Effector memory CD4-positive, alpha-beta T cell (primary cell): ENCODE data around the gene LTA4H.

Source experiments
- DNase-seq, 3 donors: peaks; one replicate each; pipeline ENCODE4 v3.0.0-alpha.2; 2020
- H3K27ac ChIP-seq: 2 replicates; pipeline ENCODE4 v1.7.0; 2013; ENCODE audit warnings: mild to moderate bottlenecking, low read length, moderate library complexity; ENCODE audit not compliant: insufficient read depth, poor library complexity, severe bottlenecking
- H3K27me3 ChIP-seq: replicated peaks from 2 replicates; pipeline ENCODE4 v1.7.0; 2013; ENCODE audit warnings: mild to moderate bottlenecking, low read length; ENCODE audit not compliant: insufficient read depth, control insufficient read depth, poor library complexity, severe bottlenecking
- H3K36me3 ChIP-seq: 2 replicates; pipeline ENCODE4 v1.7.0; 2013; ENCODE audit warnings: mild to moderate bottlenecking, low read length, moderate library complexity; ENCODE audit not compliant: control insufficient read depth, insufficient read depth
- H3K4me1 ChIP-seq: 2 replicates; pipeline ENCODE4 v1.7.0; 2013; ENCODE audit warnings: low read length, mild to moderate bottlenecking; ENCODE audit not compliant: control insufficient read depth, insufficient read depth, poor library complexity, severe bottlenecking
- H3K4me3 ChIP-seq: 2 replicates; pipeline ENCODE4 v1.7.0; 2013; ENCODE audit warnings: low read length, low read depth, mild to moderate bottlenecking; ENCODE audit not compliant: insufficient read depth, poor library complexity, severe bottlenecking
- H3K9me3 ChIP-seq: 2 replicates; pipeline ENCODE4 v1.7.0; 2013; ENCODE audit warnings: mild to moderate bottlenecking, low read length, moderate library complexity; ENCODE audit not compliant: control insufficient read depth

LTA4H gene

DNA sequence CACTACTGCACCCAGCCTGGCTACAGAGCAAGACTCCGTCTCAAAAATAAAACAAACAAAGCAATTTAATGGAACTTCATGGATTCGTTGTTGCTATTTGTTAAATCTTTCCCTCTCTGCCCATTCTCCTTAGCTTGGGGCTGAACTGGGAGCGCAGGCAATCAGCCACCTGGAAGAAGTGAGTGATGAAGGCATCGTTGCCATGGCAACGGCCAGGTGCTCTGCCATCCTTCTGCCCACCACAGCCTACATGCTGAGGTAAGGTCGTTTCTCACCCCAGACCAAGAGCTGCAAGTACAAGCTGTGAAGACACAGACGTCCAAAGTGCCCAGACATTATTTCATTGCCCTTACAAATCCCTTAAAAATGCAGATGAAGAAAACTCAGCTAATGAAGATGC is 73.2 kb downstream of the LTA4H start:
- H3K4me1 ChIP-seq: no peaks in the 10 kb centered on the region

DNA sequence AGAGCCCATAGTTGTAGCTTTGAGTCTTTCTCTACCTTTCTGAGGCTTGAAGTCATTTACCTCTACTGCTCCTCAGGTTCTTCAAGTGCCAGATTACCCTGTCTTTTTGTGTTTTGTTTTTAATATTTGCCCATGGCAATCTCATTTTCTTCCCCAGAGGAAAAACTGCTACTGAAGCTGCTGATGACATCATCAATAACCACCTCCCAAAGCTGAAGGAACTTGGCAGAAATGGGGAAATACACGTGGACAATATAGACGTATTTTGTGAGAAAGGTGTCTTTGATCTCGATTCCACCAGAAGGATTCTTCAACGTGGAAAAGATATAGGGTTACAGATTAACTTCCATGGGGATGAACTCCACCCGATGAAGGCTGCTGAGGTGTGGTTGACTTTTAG is 75.1 kb downstream of the LTA4H start:
- Histone ChIP-seq H3K27me3 (no peaks in the 10 kb centered on the region), H3K4me1 (no peaks in the 10 kb centered on the region), H3K36me3 (no peaks in the 10 kb centered on the region), H3K27ac (no peak overlapping the region), H3K9me3 (no peaks in the 10 kb centered on the region), H3K4me3 (no peak overlapping the region)
- DNase-seq: no peak

More for the DNA sequence above, 73.2 kb downstream of the LTA4H start:
- H3K27ac ChIP-seq: no peak overlapping the region
- no peaks in the 10 kb centered on the region for H3K36me3 ChIP-seq
- no peak for DNase-seq
- H3K9me3 ChIP-seq: no peaks in the 10 kb centered on the region
- H3K27me3 ChIP-seq: no peaks in the 10 kb centered on the region
- H3K4me3 ChIP-seq: no peak overlapping the region

DNA sequence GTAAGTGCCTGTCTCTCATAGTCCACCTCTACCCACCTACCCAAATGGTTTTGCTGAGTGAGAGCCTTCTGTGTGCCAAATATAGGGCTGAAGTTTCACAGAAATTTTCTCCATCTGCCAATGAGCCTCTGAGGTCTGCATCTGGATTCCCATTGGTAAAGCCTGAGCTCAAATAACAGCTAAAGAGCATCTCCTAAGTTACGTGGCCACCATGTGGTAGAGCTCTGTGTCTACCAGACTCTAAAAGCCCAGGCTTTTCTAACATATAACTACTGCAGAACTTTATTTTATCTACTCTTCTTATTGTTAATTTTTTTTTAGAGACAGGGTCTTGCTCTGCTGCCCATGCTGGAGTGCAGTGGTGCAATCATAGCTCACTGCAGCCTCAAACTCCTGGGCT is 76.3 kb downstream of the LTA4H start:
- H3K36me3 ChIP-seq: no peaks in the 10 kb centered on the region
- DNase-seq: no peak

DNA sequence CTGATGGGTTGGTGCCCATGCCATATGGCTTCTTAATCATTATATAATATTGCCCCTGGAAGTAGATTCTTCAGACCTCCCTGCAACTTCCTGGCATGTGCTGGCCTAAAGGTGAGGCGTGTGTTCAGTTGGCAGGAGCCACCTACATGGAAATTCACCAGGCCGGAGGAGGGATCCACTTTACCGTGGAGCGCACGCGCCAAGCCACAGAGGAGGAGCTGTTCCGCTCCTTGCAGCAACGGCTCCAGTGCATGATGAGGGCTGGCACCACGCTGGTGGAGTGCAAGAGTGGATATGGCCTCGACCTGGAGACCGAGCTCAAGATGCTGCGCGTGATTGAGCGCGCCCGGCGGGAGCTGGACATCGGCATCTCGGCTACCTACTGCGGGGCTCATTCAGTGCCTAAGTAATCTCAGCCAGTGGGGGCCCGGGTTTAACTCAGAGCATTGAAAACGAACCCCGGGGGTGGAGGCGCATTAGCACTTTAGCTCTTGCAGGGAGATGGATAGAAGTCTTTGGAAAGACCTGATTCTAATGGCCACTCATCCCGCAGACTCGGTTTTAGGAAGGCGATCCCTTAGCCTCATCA is 78.7 kb downstream of the LTA4H start:
- no peak for DNase-seq
- no peak overlapping the region for H3K27ac ChIP-seq
- H3K4me1 ChIP-seq: no peaks in the 10 kb centered on the region
- H3K4me3 ChIP-seq: no peak overlapping the region
- no peaks in the 10 kb centered on the region for H3K36me3 ChIP-seq
- H3K27me3 ChIP-seq: no peaks in the 10 kb centered on the region
- H3K9me3 ChIP-seq: no peaks in the 10 kb centered on the region

More for the DNA sequence above, 76.3 kb downstream of the LTA4H start:
- Histone ChIP-seq H3K4me3 (no peak overlapping the region), H3K27ac (no peak overlapping the region), H3K4me1 (no peaks in the 10 kb centered on the region), H3K9me3 (no peaks in the 10 kb centered on the region), H3K27me3 (no peaks in the 10 kb centered on the region)

DNA sequence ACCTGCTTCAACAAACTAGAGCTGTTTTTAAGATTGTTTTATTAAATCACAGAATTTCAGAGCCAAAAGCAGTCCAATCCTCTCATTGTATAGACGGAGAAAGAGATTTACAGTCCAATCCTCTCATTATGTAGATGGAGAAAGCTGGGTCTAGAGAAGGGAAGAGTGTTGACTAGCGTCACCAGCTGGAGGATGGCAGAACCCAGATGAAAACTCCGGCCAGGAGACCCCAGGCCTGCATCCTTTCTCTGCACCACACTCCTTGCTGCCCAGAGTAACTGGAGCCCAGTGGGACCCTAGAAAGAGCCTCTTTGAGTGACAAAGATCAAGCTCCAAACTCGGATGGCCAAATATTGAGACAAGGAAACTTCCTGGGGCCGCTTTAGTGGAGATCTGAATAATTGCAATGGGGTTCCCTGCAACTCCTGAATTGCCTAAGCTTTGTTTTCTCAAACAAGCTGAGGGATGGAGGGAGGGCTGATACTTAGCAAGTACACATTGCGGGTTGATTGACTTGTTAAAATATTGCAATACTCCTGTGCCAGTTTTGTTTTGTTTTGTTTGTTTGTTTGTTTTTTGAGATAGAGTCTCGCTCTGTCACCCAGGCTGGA is 79.7 kb downstream of the LTA4H start:
- Histone ChIP-seq H3K27ac (no peak overlapping the region), H3K4me1 (no peaks in the 10 kb centered on the region), H3K9me3 (no peaks in the 10 kb centered on the region), H3K4me3 (no peak overlapping the region), H3K36me3 (no peaks in the 10 kb centered on the region), H3K27me3 (no peaks in the 10 kb centered on the region)
- DNase-seq: no peak

DNA sequence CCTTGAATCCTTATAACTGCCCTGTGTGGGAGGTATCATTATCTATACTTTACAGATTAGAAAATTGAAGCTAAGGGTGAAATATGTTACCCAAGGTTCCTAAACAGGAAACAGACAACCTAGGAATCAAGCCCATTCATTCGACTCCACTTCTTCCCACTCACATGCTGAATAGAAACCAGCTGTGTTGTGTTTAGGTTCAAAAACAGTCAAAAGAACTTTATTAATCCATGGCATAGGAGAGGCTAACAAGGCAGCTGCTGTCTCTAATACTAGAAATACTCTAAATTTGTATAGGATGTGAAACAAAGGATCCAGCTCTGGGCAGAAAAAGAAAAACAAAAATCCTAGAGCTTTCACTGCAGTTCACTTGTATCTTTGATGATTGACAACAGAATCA is 82.4 kb downstream of the LTA4H start:
- Histone ChIP-seq H3K27ac (no peak overlapping the region), H3K9me3 (no peaks in the 10 kb centered on the region), H3K27me3 (no peaks in the 10 kb centered on the region), H3K4me1 (no peaks in the 10 kb centered on the region), H3K4me3 (no peak overlapping the region), H3K36me3 (no peaks in the 10 kb centered on the region)
- no peak for DNase-seq

DNA sequence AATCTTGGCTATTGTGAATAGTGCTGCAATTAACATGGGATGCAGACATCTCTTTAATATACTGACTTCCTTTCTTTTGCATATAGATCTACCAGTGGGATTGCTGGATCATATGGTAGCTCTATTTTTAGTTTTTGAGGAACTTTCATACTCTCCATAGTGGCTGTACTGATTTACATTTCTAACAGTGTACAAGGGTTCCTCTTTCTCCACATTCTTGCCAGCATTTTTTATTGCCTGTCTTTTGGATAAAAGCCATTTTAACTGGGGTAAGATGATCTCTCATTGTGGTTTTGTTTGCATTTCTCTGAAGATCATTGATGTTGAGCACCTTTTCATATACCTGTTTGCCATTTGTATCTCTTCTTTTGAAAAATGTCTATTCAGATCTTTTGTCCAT is 83.9 kb downstream of the LTA4H start:
- Histone ChIP-seq H3K4me1 (no peaks in the 10 kb centered on the region), H3K4me3 (no peak overlapping the region), H3K36me3 (no peaks in the 10 kb centered on the region), H3K9me3 (no peaks in the 10 kb centered on the region), H3K27ac (no peak overlapping the region), H3K27me3 (no peaks in the 10 kb centered on the region)
- no peak for DNase-seq
